Measurements from ENCODE around the gene CITED1. TPM values are rescaled to one million over a fixed set of nuclear protein-coding genes. Genes with fewer than 3 reads are reported as not detected.
A peak's percentile ranks its signal among the peaks of the same experiment; 100 is the strongest.

The CITED1 gene
- total and polyA plus RNA-seq, 2 donors (not counting 1 experiment from before 2014, with no cell fraction given), result not detected

DNA sequence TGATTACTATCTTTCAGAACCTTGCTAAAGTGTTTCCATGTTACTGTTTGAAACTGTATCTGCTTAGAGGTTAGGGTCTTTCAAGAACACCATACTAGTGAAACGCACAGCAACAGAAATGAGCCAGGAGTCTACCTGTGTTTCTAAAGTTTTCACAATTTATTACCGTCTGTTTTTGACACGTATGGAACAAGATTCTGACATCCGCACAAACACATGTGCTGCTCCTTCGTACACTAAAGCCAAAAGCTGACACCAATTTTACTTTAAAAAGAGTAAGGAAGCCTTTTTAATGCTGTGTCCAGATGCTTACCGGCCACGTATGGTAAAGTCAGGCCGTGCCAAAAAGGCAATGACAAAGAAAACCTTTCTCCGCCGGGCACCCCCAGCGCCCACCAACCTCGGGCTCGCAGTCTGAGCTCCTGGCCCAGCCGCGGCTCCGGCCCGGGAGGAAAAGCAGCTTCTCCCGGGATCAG, 29.2 kb downstream of the CITED1 start:
- no peaks in the 10 kb centered on the region for H4K20me1 ChIP-seq (ENCODE audit: control insufficient read depth, insufficient read depth, low read length, poor library complexity, severe bottlenecking)
- no peak for DNase-seq
- ChIA-PET CTCF (interaction anchor here (0.9 to 3.1 kb wide), 12 partner anchors 22 to 285 kb away, joined by 3 to 13 read pairs (median 4); partner anchors contain the start of genes CITED1, ERCC6L and PIN4), POLR2A (interaction anchor here (0.9 to 2.1 kb wide), 3 partner anchors 28 to 145 kb away, joined by 3 to 16 read pairs (median 3); partner anchors contain the start of gene PIN4)
- peak overlapping the region; percentile 77 for H2AFZ ChIP-seq (ENCODE audit: insufficient read depth, low read depth, low read length, poor library complexity, severe bottlenecking)
- peak overlapping the region; percentile 77 for H3K4me2 ChIP-seq (replicated peaks; ENCODE audit: low read depth, low read length, poor library complexity, severe bottlenecking)
- peak overlapping the region; percentile 90 for H3K27ac Mint-ChIP-seq
- H3K36me3 ChIP-seq (replicated peaks in 1 of 2; ENCODE audit: control extremely low read depth in 1 of 2, control insufficient read depth in 1 of 2, extremely low read depth in 1 of 2, insufficient read depth in 2 of 2, low read length in 1 of 2), result peaks cover 0 to 26% of the 10 kb centered on the region in 2 experiments
- H3K27ac ChIP-seq (ENCODE audit: low read length in 2 of 2), result peak overlapping the region; percentile 80 to 89
- H3K27me3 Mint-ChIP-seq, result no peaks in the 10 kb centered on the region
- peak overlapping the region; percentile 65 to 97 (median 93) for H3K4me3 ChIP-seq (ENCODE audit: control extremely low read depth in 1 of 5, extremely low read depth in 1 of 5, insufficient read depth in 1 of 5, low read depth in 2 of 5, low read length in 4 of 5)
- intact Hi-C loops (cut with micrococcal nuclease), result loop anchor here (2.0 to 5.0 kb wide), 4 partner anchors 96 to 909 kb away; partner anchors contain the start of genes HDAC8, PIN4 and TAF1
- peaks cover 29% of the 10 kb centered on the region for H3K4me1 Mint-ChIP-seq
- peaks cover 0 to 3% (median 0%) of the 10 kb centered on the region in 4 experiments for H3K27me3 ChIP-seq (replicated peaks in 1 of 4; ENCODE audit: control extremely low read depth in 1 of 4, control insufficient read depth in 3 of 4, insufficient read depth in 4 of 4, low read length in 3 of 4)
- TF ChIP-seq EZH2 (IDR thresholded peaks at IDR 0.05; ENCODE audit: borderline replicate concordance, insufficient read depth, low read depth, low read length, poor library complexity, severe bottlenecking) (no peak), CTCF (IDR thresholded peaks at IDR 0.05) (no peak)
- H3K9ac ChIP-seq (ENCODE audit: low read length), result peak overlapping the region; percentile 85
- H3K79me2 ChIP-seq (ENCODE audit: control insufficient read depth, insufficient read depth, low read length), result peaks cover 6% of the 10 kb centered on the region
- no peak for ATAC-seq (ENCODE audit: low read depth)
- WGBS (ENCODE audit: insufficient coverage), result 1% methylated on average over 13 of the region's 18 CpGs
- peak overlapping the region; percentile 88 for H3K4me3 Mint-ChIP-seq
- no peaks in the 10 kb centered on the region for H3K9me3 ChIP-seq (ENCODE audit: control extremely low read depth in 1 of 3, control insufficient read depth in 2 of 3, insufficient read depth in 1 of 3, low read length in 2 of 3)
- peaks cover 14 to 16% of the 10 kb centered on the region in 2 donors for H3K4me1 ChIP-seq (ENCODE audit: control insufficient read depth in 2 of 2, insufficient read depth in 2 of 2, low read length in 2 of 2)
- no peaks in the 10 kb centered on the region for H3K9me3 Mint-ChIP-seq (ENCODE audit: insufficient read depth)

GRCh38 chrX:72274526-72274925, 31.2 kb downstream of the CITED1 start:
- CTCF ChIA-PET, result no interaction called here
- no peak for TF ChIP-seq EZH2 (IDR thresholded peaks at IDR 0.05; ENCODE audit: borderline replicate concordance, insufficient read depth, low read depth, low read length, poor library complexity, severe bottlenecking)
- no peak for TF ChIP-seq CTCF (IDR thresholded peaks at IDR 0.05)
- DNase-seq, result no peak
- Histone ChIP-seq H3K4me2 (replicated peaks; ENCODE audit: low read depth, low read length, poor library complexity, severe bottlenecking) (no peak overlapping the region), H2AFZ (ENCODE audit: insufficient read depth, low read depth, low read length, poor library complexity, severe bottlenecking) (no peak overlapping the region), H3K79me2 (ENCODE audit: control insufficient read depth, insufficient read depth, low read length) (peaks cover 6% of the 10 kb centered on the region), H3K27me3 (replicated peaks in 1 of 4; ENCODE audit: control extremely low read depth in 1 of 4, control insufficient read depth in 3 of 4, insufficient read depth in 4 of 4, low read length in 3 of 4) (peaks cover 0 to 3% (median 0%) of the 10 kb centered on the region in 4 experiments), H3K4me3 (ENCODE audit: control extremely low read depth in 1 of 5, extremely low read depth in 1 of 5, insufficient read depth in 1 of 5, low read depth in 2 of 5, low read length in 4 of 5) (no peak overlapping the region), H3K36me3 (replicated peaks in 1 of 2; ENCODE audit: control extremely low read depth in 1 of 2, control insufficient read depth in 1 of 2, extremely low read depth in 1 of 2, insufficient read depth in 2 of 2, low read length in 1 of 2) (peaks cover 0 to 33% of the 10 kb centered on the region in 2 experiments), H3K27ac (ENCODE audit: low read length in 2 of 2) (no peak overlapping the region), H3K9ac (ENCODE audit: low read length) (peak overlapping the region; percentile 85), H3K9me3 (ENCODE audit: control extremely low read depth in 1 of 3, control insufficient read depth in 2 of 3, insufficient read depth in 1 of 3, low read length in 2 of 3) (no peaks in the 10 kb centered on the region), H4K20me1 (ENCODE audit: control insufficient read depth, insufficient read depth, low read length, poor library complexity, severe bottlenecking) (no peaks in the 10 kb centered on the region), H3K4me1 (ENCODE audit: control insufficient read depth in 2 of 2, insufficient read depth in 2 of 2, low read length in 2 of 2) (peaks cover 14 to 16% of the 10 kb centered on the region in 2 donors)
- Mint-ChIP-seq H3K9me3 (ENCODE audit: insufficient read depth) (no peaks in the 10 kb centered on the region), H3K4me3 (peak overlapping the region; percentile 61), H3K27ac (no peak overlapping the region), H3K27me3 (no peaks in the 10 kb centered on the region), H3K4me1 (peaks cover 29% of the 10 kb centered on the region)
- ATAC-seq (ENCODE audit: low read depth), result no peak
- no CpG with 5 or more reads among the region's 5 CpGs for WGBS (ENCODE audit: insufficient coverage)
- intact Hi-C loops (cut with micrococcal nuclease), result no loop called here
- POLR2A ChIA-PET, result no interaction called here
